ENCODE data around the gene CA12. TPM values are rescaled to one million over a fixed set of nuclear protein-coding genes. Genes with fewer than 3 reads are reported as not detected.

CA12 gene
- total and polyA plus RNA-seq, 8 donors = 7.5 to 49.6 (median 25.9) TPM

DNA sequence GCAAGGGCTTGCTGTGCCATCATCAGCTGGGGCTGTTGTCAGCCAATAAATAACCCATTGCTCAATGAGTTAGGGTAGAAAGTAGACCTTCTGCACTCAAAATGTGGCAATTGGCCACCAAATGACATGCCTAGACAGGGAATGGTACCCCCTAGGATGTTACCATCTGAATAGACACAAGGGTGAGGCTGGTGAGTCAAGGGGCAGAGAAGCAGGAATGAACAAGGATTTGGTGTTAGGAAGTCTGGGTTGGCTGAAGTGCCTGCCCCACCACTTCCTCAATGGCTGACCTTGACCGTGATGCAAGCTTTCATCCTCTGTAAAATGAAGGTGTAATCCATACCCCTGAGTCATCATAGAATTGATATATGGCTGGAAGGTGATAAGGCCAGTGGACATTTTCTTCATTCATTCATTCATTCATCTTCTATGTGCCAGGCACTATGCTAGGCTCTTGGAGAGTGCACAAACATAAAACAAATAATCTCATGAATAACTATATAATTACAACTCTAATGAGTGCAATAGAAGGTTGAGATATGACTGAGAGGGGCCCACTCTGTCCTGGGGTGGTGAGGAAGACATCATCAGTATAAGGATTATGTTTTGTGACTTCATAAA, 4.4 kb upstream of the CA12 start:
- ATAC-seq = no peak
- no peak for FAIRE-seq
- no peak overlapping the region for H3K27ac ChIP-seq
- DNase-seq = no peak
- H3K4me1 ChIP-seq = peaks cover 4 to 18% (median 7%) of the 10 kb centered on the region in 3 donors
- 85 to 86% methylated on average over 1 of the region's 1 CpG for WGBS, 2 donors
- no peaks in the 10 kb centered on the region for H3K27me3 ChIP-seq
- H3K36me3 ChIP-seq = no peaks in the 10 kb centered on the region
- TF ChIP-seq, protein P1, sequence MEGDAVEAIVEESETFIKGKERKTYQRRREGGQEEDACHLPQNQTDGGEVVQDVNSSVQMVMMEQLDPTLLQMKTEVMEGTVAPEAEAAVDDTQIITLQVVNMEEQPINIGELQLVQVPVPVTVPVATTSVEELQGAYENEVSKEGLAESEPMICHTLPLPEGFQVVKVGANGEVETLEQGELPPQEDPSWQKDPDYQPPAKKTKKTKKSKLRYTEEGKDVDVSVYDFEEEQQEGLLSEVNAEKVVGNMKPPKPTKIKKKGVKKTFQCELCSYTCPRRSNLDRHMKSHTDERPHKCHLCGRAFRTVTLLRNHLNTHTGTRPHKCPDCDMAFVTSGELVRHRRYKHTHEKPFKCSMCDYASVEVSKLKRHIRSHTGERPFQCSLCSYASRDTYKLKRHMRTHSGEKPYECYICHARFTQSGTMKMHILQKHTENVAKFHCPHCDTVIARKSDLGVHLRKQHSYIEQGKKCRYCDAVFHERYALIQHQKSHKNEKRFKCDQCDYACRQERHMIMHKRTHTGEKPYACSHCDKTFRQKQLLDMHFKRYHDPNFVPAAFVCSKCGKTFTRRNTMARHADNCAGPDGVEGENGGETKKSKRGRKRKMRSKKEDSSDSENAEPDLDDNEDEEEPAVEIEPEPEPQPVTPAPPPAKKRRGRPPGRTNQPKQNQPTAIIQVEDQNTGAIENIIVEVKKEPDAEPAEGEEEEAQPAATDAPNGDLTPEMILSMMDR (IDR thresholded peaks at IDR 0.05) = no peak
- no peak overlapping the region for H3K4me3 ChIP-seq
- intact Hi-C loops (cut with DNase I) = no loop called here
- H3K9me3 ChIP-seq = no peaks in the 10 kb centered on the region

DNA sequence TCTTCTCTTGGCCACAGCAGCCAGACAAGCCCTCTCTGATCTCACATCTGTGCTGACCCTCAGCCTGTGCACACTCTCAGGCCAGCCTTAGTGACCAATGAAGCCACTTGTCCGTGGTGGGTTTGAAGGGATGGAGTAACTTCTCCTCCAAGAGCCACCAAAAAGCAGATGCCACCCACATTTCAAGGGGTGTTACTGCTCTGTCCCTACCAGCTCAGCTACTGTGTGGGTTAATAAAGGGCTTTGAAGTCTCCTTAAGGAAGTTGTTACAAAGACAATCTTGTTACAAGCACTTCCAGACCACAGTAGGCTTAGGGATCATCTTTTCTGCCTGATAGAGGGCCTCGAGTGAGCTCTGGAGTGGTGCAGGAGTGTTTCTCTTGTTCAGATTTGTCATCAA, 3.3 kb upstream of the CA12 start:
- Histone ChIP-seq H3K27me3 (no peaks in the 10 kb centered on the region), H3K4me3 (no peak overlapping the region), H3K36me3 (no peaks in the 10 kb centered on the region), H3K27ac (no peak overlapping the region), H3K4me1 (peaks cover 0 to 10% (median 4%) of the 10 kb centered on the region in 3 donors), H3K9me3 (no peaks in the 10 kb centered on the region)
- TF ChIP-seq, protein P1 (IDR thresholded peaks at IDR 0.05) = no peak
- FAIRE-seq (no peak), ATAC-seq (no peak), DNase-seq (no peak)
- intact Hi-C loops (cut with DNase I) = no loop called here
- WGBS, 2 donors = 86 to 88% methylated on average over 2 of the region's 2 CpGs

- 78 to 83% methylated on average over 10 of the region's 10 CpGs for WGBS, 2 donors
- no peak for DNase-seq
- H3K4me1 ChIP-seq = peaks cover 0 to 4% (median 0%) of the 10 kb centered on the region in 3 donors
- TF ChIP-seq, protein P1 (IDR thresholded peaks at IDR 0.05) = no peak
- H3K4me3 ChIP-seq = no peak overlapping the region
- no peak for FAIRE-seq
- H3K9me3 ChIP-seq = no peaks in the 10 kb centered on the region
- no peak for ATAC-seq
- no peak overlapping the region for H3K27ac ChIP-seq
- no peaks in the 10 kb centered on the region for H3K27me3 ChIP-seq
- H3K36me3 ChIP-seq = no peaks in the 10 kb centered on the region
- intact Hi-C loops (cut with DNase I) = no loop called here
Observed at GRCh38 chr15:63382966-63383710, 1.5 kb upstream of the CA12 start.

DNA sequence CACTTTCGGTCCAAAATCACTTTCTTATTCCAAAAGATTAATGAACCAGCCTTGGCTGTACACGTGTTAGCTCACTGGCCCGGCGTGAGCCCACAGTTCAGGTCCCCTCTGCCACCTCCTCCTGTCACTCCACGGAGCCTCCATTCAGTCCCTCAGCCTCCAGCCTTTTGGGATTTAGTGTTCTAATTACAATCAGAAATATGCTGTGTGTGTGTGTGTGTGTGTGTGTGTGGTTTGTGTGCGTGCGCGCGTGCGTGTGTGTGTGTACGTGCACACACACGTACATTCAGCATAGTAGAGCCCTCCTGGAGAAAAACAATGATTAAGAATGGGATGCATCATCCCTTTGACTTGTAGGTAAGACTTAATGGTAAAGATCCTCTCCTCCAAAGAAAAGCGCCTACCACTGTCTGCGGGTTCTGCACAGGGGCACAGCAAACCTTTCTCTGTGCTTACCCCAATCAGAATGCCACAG, 801 bp downstream of the CA12 start:
- FAIRE-seq (no peak), DNase-seq (no peak), ATAC-seq (peak; percentile 5 to 18 (median 15))
- intact Hi-C loops (cut with DNase I) = no loop called here
- TF ChIP-seq, protein P1 (IDR thresholded peaks at IDR 0.05) = no peak
- Histone ChIP-seq H3K36me3 (no peaks in the 10 kb centered on the region), H3K4me1 (peaks cover 0 to 4% (median 0%) of the 10 kb centered on the region in 3 donors), H3K27me3 (no peaks in the 10 kb centered on the region), H3K9me3 (no peaks in the 10 kb centered on the region), H3K4me3 (peak overlapping the region; percentile 43 to 66 (median 57)), H3K27ac (peak overlapping the region in 2 of 4 donors; percentile 55 to 69)
- 37 to 59% methylated on average over 14 of the region's 14 CpGs for WGBS, 2 donors
